HUES64 (cell line): ENCODE data around the gene SOX18.

Source experiments
- H3K27ac ChIP-seq: 2 replicates; pipeline ENCODE4 v1.7.0; 2013; ENCODE audit warnings: low read depth, low read length, inconsistent platforms
- H3K27me3 ChIP-seq: 2 replicates; pipeline ENCODE4 v1.6.1; 2013; ENCODE audit warnings: mild to moderate bottlenecking, low read length; ENCODE audit not compliant: insufficient read depth
- H3K36me3 ChIP-seq: 2 replicates; pipeline ENCODE4 v1.6.1; 2013; ENCODE audit warnings: mild to moderate bottlenecking, low read length; ENCODE audit not compliant: insufficient read depth
- H3K4me1 ChIP-seq: 2 replicates; pipeline ENCODE4 v1.6.1; 2013; ENCODE audit warnings: mild to moderate bottlenecking, low read length, moderate library complexity; ENCODE audit not compliant: insufficient read depth
- H3K4me3 ChIP-seq: 2 replicates; pipeline ENCODE4 v1.5.1; 2013; ENCODE audit warnings: mild to moderate bottlenecking, low read length, moderate library complexity
- H3K9ac ChIP-seq: 2 replicates; pipeline ENCODE4 v1.6.1; 2013; ENCODE audit warnings: mild to moderate bottlenecking, low read depth, low read length
- H3K9me3 ChIP-seq: 2 replicates; pipeline ENCODE4 v1.6.1; 2013; ENCODE audit warnings: low read depth, low read length; ENCODE audit not compliant: insufficient read depth
- WGBS: fragments of 150-250, 120-280 bp; methylation state at CpG from one replicate; pipeline ENCODE4 v1.1.7; 2013; ENCODE audit warnings: missing lambda C conversion rate; 5-methylcytosine and 5-hydroxymethylcytosine counted together

Gene SOX18

GRCh38 chr20:64040231-64041039 is 9.0 kb downstream of the SOX18 start:
- no peak overlapping the region for H3K4me3 ChIP-seq
- no peak overlapping the region for H3K27ac ChIP-seq
- no peak overlapping the region for H3K9ac ChIP-seq
- peaks cover 81% of the 10 kb centered on the region for H3K27me3 ChIP-seq
- no peaks in the 10 kb centered on the region for H3K9me3 ChIP-seq
- WGBS = 85% methylated on average over 12 of the region's 12 CpGs
- no peaks in the 10 kb centered on the region for H3K36me3 ChIP-seq
- H3K4me1 ChIP-seq = peaks cover 12% of the 10 kb centered on the region; the same call in 1 of the 2 replicates

DNA sequence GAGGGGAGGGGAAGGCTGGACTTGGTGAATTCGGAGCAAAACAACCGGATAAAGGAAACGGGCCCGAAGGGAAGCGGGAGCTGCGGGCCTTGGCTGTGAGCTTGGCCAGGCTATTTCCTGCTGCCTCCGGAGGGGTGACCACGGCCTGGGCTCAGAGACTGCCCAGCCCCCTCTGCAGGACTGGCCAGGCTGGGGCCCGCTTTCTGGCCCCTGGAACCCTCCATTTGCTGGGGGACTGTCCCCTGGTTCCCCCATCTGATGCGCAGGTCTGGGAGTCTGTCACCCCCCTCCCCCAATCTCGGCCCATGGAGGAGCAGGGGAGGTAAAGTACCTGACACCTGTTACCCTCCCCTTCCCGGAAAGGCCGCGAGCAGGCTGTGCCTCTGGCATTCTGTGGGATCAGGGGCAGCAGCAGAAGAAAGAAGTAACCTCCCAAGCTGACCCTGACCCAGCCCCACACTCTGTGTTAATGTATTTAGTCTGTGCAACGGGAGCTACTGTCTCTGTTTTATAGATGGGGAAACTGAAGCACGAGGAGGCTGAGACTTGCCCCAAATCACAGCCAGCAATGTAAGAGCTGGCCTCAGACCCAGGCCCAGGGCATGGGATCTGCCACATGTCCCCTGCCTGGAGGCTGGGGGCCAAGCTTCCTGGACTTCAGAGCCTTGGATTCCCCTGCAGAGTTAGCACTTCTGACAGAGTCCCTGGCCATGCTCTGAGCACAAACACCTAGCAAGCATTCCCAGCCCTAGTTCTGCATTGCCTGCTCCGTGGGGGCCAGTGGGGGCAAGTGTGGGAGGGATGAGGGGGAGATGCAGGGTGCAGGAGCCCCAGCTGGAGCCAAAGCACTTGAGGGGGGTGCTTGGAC is 9.9 kb downstream of the SOX18 start:
- 18% methylated on average over 16 of the region's 17 CpGs for WGBS
- Histone ChIP-seq H3K27me3 (peaks cover 72% of the 10 kb centered on the region), H3K27ac (no peak overlapping the region), H3K9ac (no peak overlapping the region), H3K4me3 (peak overlapping the region; percentile 65), H3K9me3 (no peaks in the 10 kb centered on the region), H3K4me1 (0 out of 2 replicates have a peak, but pooled peaks cover 9% of the 10 kb centered on the region), H3K36me3 (peaks cover 6% of the 10 kb centered on the region)

GRCh38 chr20:64038565-64039292 is 10.7 kb downstream of the SOX18 start:
- Histone ChIP-seq H3K4me1 (0 out of 2 replicates have a peak, but pooled peaks cover 9% of the 10 kb centered on the region), H3K27me3 (peaks cover 64% of the 10 kb centered on the region), H3K27ac (no peak overlapping the region), H3K4me3 (peak overlapping the region; percentile 65), H3K9me3 (no peaks in the 10 kb centered on the region), H3K36me3 (peaks cover 14% of the 10 kb centered on the region), H3K9ac (no peak overlapping the region; the same call in 1 of the 2 replicates)
- WGBS = under 1% methylated on average over 91 of the region's 91 CpGs

DNA sequence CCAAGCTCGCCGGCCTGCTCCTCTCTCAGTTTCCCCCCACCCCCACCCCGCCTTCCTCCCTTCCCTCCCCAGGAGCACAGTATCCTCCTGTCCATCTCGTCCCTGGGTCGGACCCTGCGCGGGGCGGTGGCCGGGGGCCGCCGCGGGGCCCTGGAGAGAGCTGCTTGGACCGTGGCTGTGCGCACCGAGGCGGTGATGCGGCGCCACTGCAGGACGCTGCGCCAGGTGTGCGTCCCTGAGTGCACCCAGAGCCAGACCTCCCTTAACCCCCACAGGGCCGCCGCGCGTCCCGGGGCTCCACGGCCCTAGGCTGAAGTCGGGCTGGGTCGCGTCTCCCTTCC is 11.2 kb downstream of the SOX18 start:
- Histone ChIP-seq H3K4me1 (0 out of 2 replicates have a peak, but pooled peaks cover 9% of the 10 kb centered on the region), H3K36me3 (peaks cover 16% of the 10 kb centered on the region), H3K27me3 (peaks cover 59% of the 10 kb centered on the region), H3K27ac (no peak overlapping the region), H3K4me3 (peak overlapping the region; percentile 65), H3K9ac (no peak overlapping the region), H3K9me3 (no peaks in the 10 kb centered on the region)
- 2% methylated on average over 30 of the region's 30 CpGs for WGBS

DNA sequence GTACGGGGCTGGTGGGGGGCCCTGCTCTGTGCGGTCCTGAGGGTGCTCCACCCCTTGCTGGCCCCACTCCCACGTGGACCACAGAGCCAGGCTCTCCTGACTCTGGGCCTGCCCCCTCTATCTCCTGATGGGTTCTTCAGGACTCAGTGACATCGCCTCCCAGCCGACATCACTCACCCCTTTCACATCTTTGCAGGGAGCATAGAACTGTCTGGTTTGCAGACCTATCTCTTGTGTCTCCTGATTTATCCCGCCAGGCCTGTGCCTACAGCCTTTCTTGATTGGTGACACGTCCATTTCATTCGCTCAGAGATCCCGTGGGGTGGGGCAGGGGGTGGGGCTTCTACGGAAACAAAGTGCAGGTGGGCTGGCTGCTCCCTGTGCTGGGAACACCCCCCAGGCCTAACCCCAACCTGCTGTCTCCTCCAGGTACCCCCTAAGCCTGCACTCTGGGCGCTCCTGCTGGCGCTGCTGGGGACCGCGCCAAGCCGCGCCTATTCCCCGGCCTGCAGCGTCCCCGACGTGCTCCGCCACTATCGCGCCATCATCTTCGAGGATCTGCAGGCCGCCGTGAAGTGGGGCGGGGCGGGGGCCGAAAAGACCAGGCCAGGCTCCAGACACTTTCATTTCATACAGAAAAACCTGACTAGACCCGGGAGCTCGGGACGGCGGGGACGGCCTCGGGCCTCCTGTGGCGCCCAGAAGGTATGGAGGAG is 11.8 kb downstream of the SOX18 start:
- Histone ChIP-seq H3K27me3 (peaks cover 55% of the 10 kb centered on the region), H3K4me1 (0 out of 2 replicates have a peak, but pooled peaks cover 9% of the 10 kb centered on the region)
- WGBS = 17% methylated on average over 36 of the region's 36 CpGs

GRCh38 chr20:64037199-64037497 is 12.3 kb downstream of the SOX18 start:
- WGBS = 73% methylated on average over 3 of the region's 3 CpGs
- Histone ChIP-seq H3K9me3 (no peaks in the 10 kb centered on the region), H3K9ac (no peak overlapping the region), H3K4me1 (0 out of 2 replicates have a peak, but pooled peaks cover 9% of the 10 kb centered on the region), H3K4me3 (no peak overlapping the region), H3K27me3 (peaks cover 51% of the 10 kb centered on the region), H3K27ac (no peak overlapping the region), H3K36me3 (peaks cover 25% of the 10 kb centered on the region)

More for the DNA sequence above, 11.8 kb downstream of the SOX18 start:
- H3K9me3 ChIP-seq = no peaks in the 10 kb centered on the region
- no peak overlapping the region for H3K9ac ChIP-seq
- H3K36me3 ChIP-seq = peaks cover 20% of the 10 kb centered on the region
- H3K4me3 ChIP-seq = peak overlapping the region; percentile 65
- no peak overlapping the region for H3K27ac ChIP-seq

GRCh38 chr20:64036346-64037198 is 12.9 kb downstream of the SOX18 start:
- peaks cover 31% of the 10 kb centered on the region for H3K36me3 ChIP-seq
- 76% methylated on average over 17 of the region's 17 CpGs for WGBS
- 0 out of 2 replicates have a peak, but pooled peaks cover 9% of the 10 kb centered on the region for H3K4me1 ChIP-seq
- no peak overlapping the region for H3K27ac ChIP-seq
- H3K9me3 ChIP-seq = no peaks in the 10 kb centered on the region
- no peak overlapping the region for H3K4me3 ChIP-seq
- peaks cover 46% of the 10 kb centered on the region for H3K27me3 ChIP-seq
- no peak overlapping the region for H3K9ac ChIP-seq

DNA sequence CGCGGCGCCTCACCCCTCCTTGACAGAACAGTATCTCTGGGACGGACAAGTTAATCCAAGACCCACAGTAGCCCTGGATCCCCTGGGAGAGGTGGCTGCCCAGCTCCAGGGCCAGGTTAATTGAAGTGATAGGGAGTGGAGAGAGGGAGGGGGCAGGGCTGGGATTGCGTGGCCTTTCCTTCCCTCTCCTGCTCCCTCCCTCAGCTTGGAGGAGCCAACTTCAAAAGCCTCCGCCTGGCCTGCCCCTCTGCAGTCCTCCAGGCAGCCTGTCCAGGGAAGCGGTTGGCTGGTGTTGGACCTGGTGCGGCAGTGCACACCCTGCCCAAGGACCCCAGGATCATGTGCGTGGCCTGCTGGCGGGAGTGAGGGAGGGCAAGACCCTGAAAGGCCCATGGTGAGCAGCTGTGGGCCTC is 13.5 kb downstream of the SOX18 start, which contains the start of gene C20orf204:
C20orf204 (plus strand) TSS at position 250 of the 413 bp plus-strand sequence; CDS start at position 392, 142 bp downstream.
- no peak within 1 kb of the TSS for H3K4me3 ChIP-seq
- H3K9ac ChIP-seq = no peak within 1 kb of the TSS
- 52% methylated on average over 10 of the region's 10 CpGs for WGBS
- no peak within 1 kb of the TSS for H3K27ac ChIP-seq
- no peaks in the 10 kb centered on the region for H3K9me3 ChIP-seq
- 0 out of 2 replicates have a peak, but pooled peaks cover 9% of the 10 kb centered on the region for H3K4me1 ChIP-seq
- peaks cover 35% of the 10 kb centered on the region for H3K36me3 ChIP-seq
- H3K27me3 ChIP-seq = peaks cover 39% of the 10 kb centered on the region

- Histone ChIP-seq H3K27ac (no peak overlapping the region), H3K27me3 (peaks cover 33% of the 10 kb centered on the region), H3K9ac (no peak overlapping the region), H3K4me3 (no peak overlapping the region), H3K4me1 (0 out of 2 replicates have a peak, but pooled peaks cover 9% of the 10 kb centered on the region), H3K36me3 (peaks cover 40% of the 10 kb centered on the region), H3K9me3 (no peaks in the 10 kb centered on the region)
- WGBS = 81% methylated on average over 17 of the region's 17 CpGs
Measured at GRCh38 chr20:64035066-64035932, 14.1 kb downstream of the SOX18 start.
